SH-SY5Y (cell line): ENCODE results near the gene TSKS.

Experiments used
- GATA2 ChIP-seq: IDR thresholded peaks from 2 replicates; pipeline ENCODE4 v1.6.1; 2011; ENCODE audit warnings: mild to moderate bottlenecking, low read depth, low read length
- GATA3 ChIP-seq: IDR thresholded peaks from 2 replicates; pipeline ENCODE4 v1.6.1; 2011; ENCODE audit warnings: low read depth, mild to moderate bottlenecking, low read length, moderate library complexity

GRCh38 chr19:49755956-49756355 is 7.2 kb downstream of the TSKS start:
- TF ChIP-seq GATA2 (no peak), GATA3 (no peak)
